Natural killer cell (primary cell): ENCODE data around the gene LRP1-AS. TPM values are rescaled to one million over a fixed set of nuclear protein-coding genes. Genes with fewer than 3 reads are reported as not detected.
A peak's percentile ranks its signal among the peaks of the same experiment; 100 is the strongest.

Source experiments
- ATAC-seq, 3 donors: fragments of 150-1000 bp in 2 of 3; fragments of 200-7000 bp in 1 of 3; cut with Tn5 transposase; 1 replicate in 1 of 3; 2 replicates in 2 of 3; pipeline ENCODE4 v1.10.0; 2021; ENCODE audit warnings: mild to moderate bottlenecking in 2 of 3, moderate library complexity in 2 of 3
- DNase-seq, 2 donors: peaks; one replicate each; pipeline versions ENCODE4 v3.0.0 to v3.0.0-alpha.2; 2013 to 2021; ENCODE audit warnings: mixed read lengths in 1 of 2
- H3K27ac ChIP-seq: one replicate; pipeline ENCODE4 v1.5.1; 2013; ENCODE audit warnings: mild to moderate bottlenecking, low read length
- H3K27me3 ChIP-seq: one replicate; pipeline ENCODE4 v1.6.1; 2013; ENCODE audit warnings: low read length; ENCODE audit not compliant: control insufficient read depth, insufficient read depth
- H3K36me3 ChIP-seq: one replicate; pipeline ENCODE4 v1.6.1; 2013; ENCODE audit warnings: low read length; ENCODE audit not compliant: control insufficient read depth, insufficient read depth
- H3K4me1 ChIP-seq: one replicate; pipeline ENCODE4 v1.6.1; 2013; ENCODE audit warnings: low read length; ENCODE audit not compliant: control insufficient read depth, insufficient read depth
- H3K4me3 ChIP-seq: one replicate; pipeline ENCODE4 v1.5.1; 2013; ENCODE audit warnings: low read length
- H3K9me3 ChIP-seq: one replicate; pipeline ENCODE4 v1.6.1; 2013; ENCODE audit warnings: low read length; ENCODE audit not compliant: control insufficient read depth, insufficient read depth
- H3K27ac Mint-ChIP-seq, 2 donors: one replicate each; pipeline ENCODE4 v1.8.0; 2022; ENCODE audit warnings: mild to moderate bottlenecking in 2 of 2, mixed read lengths in 2 of 2, moderate library complexity in 1 of 2
- H3K27me3 Mint-ChIP-seq, 2 donors: one replicate each; pipeline ENCODE4 v1.8.0; 2022; ENCODE audit warnings: low read depth in 2 of 2, mixed read lengths in 2 of 2
- H3K36me3 Mint-ChIP-seq: one replicate; pipeline ENCODE4 v1.8.0; 2022; ENCODE audit warnings: mixed read lengths
- H3K4me1 Mint-ChIP-seq, 2 donors: one replicate each; pipeline ENCODE4 v1.8.0; 2022; ENCODE audit warnings: mixed read lengths in 2 of 2
- H3K4me3 Mint-ChIP-seq: one replicate; pipeline ENCODE4 v1.8.0; 2022; ENCODE audit warnings: mild to moderate bottlenecking, moderate library complexity, mixed read lengths
- H3K9me3 Mint-ChIP-seq, 2 donors: one replicate each; pipeline ENCODE4 v1.8.0; 2022; ENCODE audit warnings: mixed read lengths in 2 of 2
- CTCF ChIP-seq: fragments of 200-600 bp; IDR thresholded peaks from one replicate; pipeline ENCODE4 v1.8.0; 2022; ENCODE audit warnings: antibody characterized with exemption
- WGBS: methylation state at CpG from one replicate; pipeline ENCODE4 v1.1.7; 2013; ENCODE audit warnings: missing lambda C conversion rate; ENCODE audit not compliant: insufficient coverage; 5-methylcytosine and 5-hydroxymethylcytosine counted together
- intact Hi-C: fragments of 100-400 bp; cut with micrococcal nuclease; formaldehyde crosslinking; loops from one replicate; pipeline ENCODE4 v1.14.2; 2022
- total RNA-seq, 4 donors: library from RNA; stranded (reverse); fragments of 120-200 nt in 1 of 4; gene quantifications; one replicate each; pipeline versions ENCODE4 v1.2.3 to v1.2.4, GENCODE V29; 2013 to 2022

The LRP1-AS gene
- total RNA-seq, 3 donors from 2014 or later (not counting 1 experiment from before 2014, with no cell fraction given), result not detected

DNA sequence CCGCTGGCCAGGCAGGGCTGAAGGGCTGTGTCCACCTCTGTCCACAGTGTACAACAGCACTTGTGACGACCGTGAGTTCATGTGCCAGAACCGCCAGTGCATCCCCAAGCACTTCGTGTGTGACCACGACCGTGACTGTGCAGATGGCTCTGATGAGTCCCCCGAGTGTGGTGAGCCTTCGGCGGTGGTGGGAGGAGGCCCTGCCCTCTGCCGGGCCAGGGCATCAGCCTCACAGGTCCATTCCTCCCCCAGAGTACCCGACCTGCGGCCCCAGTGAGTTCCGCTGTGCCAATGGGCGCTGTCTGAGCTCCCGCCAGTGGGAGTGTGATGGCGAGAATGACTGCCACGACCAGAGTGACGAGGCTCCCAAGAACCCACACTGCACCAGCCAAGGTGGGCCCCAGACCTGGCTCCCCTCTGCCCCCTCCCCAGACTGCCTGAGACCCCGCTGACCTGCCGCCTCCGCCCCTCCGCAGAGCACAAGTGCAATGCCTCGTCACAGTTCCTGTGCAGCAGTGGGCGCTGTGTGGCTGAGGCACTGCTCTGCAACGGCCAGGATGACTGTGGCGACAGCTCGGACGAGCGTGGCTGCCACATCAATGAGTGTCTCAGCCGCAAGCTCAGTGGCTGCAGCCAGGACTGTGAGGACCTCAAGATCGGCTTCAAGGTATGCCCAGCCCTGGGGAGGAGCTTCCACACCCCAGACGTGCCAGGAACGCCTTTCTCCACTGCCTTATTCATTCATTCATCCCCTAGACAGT, 48.4 kb upstream of the LRP1-AS start:
- ATAC-seq, result peak; percentile 55 to 85 (median 84)
- Histone ChIP-seq H3K4me3 (no peak overlapping the region), H3K36me3 (no peaks in the 10 kb centered on the region), H3K4me1 (peaks cover 17% of the 10 kb centered on the region), H3K9me3 (no peaks in the 10 kb centered on the region), H3K27ac (no peak overlapping the region), H3K27me3 (no peaks in the 10 kb centered on the region)
- intact Hi-C loops, result no loop called here
- Mint-ChIP-seq H3K27me3 (peaks cover 7 to 15% of the 10 kb centered on the region in 2 donors), H3K4me3 (peak overlapping the region; percentile 59), H3K9me3 (no peaks in the 10 kb centered on the region), H3K36me3 (no peaks in the 10 kb centered on the region), H3K4me1 (peaks cover 9 to 13% of the 10 kb centered on the region in 2 donors), H3K27ac (no peak overlapping the region)
- DNase-seq, result peak in 1 of 2 donors; percentile 39
- no peak for TF ChIP-seq CTCF
- 49% methylated on average over 34 of the region's 34 CpGs for WGBS

DNA sequence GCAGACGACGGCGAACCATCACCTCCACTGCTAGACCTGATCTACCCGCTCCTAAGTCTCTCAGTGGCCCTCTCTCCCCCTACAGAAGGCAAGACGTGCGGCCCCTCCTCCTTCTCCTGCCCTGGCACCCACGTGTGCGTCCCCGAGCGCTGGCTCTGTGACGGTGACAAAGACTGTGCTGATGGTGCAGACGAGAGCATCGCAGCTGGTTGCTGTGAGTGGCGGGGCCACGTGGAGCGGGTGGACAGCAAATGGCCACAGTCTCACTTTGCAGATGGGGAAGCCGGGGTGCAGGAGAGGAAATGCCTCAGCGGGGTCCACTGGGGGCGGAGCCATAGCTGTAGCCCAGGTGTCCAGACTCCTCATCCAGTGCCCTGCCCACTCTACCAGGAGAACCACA, 47.8 kb upstream of the LRP1-AS start:
- Histone ChIP-seq H3K4me3 (no peak overlapping the region), H3K36me3 (no peaks in the 10 kb centered on the region), H3K27ac (no peak overlapping the region), H3K27me3 (no peaks in the 10 kb centered on the region), H3K9me3 (no peaks in the 10 kb centered on the region), H3K4me1 (peaks cover 17% of the 10 kb centered on the region)
- intact Hi-C loops, result no loop called here
- Mint-ChIP-seq H3K9me3 (no peaks in the 10 kb centered on the region), H3K4me1 (peaks cover 9 to 13% of the 10 kb centered on the region in 2 donors), H3K27ac (no peak overlapping the region), H3K4me3 (no peak overlapping the region), H3K36me3 (no peaks in the 10 kb centered on the region), H3K27me3 (peaks cover 7 to 15% of the 10 kb centered on the region in 2 donors)
- ATAC-seq, result no peak
- WGBS, result 81% methylated on average over 19 of the region's 19 CpGs
- no peak for TF ChIP-seq CTCF
- DNase-seq, result no peak

DNA sequence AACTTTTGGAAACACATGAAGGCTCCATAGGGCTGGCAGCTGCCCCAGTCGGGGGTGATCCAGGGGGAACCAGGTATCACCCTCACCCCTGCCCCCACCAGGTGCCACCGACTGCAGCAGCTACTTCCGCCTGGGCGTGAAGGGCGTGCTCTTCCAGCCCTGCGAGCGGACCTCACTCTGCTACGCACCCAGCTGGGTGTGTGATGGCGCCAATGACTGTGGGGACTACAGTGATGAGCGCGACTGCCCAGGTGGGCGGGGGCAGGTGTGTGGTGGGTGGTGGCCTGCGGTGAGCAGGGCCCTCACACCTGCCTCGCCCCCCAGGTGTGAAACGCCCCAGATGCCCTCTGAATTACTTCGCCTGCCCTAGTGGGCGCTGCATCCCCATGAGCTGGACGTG, 46.8 kb upstream of the LRP1-AS start:
- TF ChIP-seq CTCF, result no peak
- no peak overlapping the region for H3K27ac ChIP-seq
- ATAC-seq, result no peak
- no peak overlapping the region for H3K27ac Mint-ChIP-seq
- no peak overlapping the region for H3K4me3 Mint-ChIP-seq
- no peaks in the 10 kb centered on the region for H3K36me3 Mint-ChIP-seq
- peaks cover 9 to 13% of the 10 kb centered on the region in 2 donors for H3K4me1 Mint-ChIP-seq
- 88% methylated on average over 18 of the region's 18 CpGs for WGBS
- H3K9me3 ChIP-seq, result no peaks in the 10 kb centered on the region
- peaks cover 7 to 15% of the 10 kb centered on the region in 2 donors for H3K27me3 Mint-ChIP-seq
- intact Hi-C loops, result no loop called here
- no peak overlapping the region for H3K4me3 ChIP-seq
- H3K27me3 ChIP-seq, result no peaks in the 10 kb centered on the region
- no peaks in the 10 kb centered on the region for H3K9me3 Mint-ChIP-seq
- peaks cover 17% of the 10 kb centered on the region for H3K4me1 ChIP-seq
- DNase-seq, result no peak
- no peaks in the 10 kb centered on the region for H3K36me3 ChIP-seq
